Skin of body (tissue), 2 donors: ENCODE data around the gene FZD1. TPM values are rescaled to one million over a fixed set of nuclear protein-coding genes. Genes with fewer than 3 reads are reported as not detected.

Experiments
- DNase-seq: peaks from one replicate; lab custom pipeline; 2025; lab: John Stamatoyannopoulos, UW
- total RNA-seq: library from RNA; depleted of rRNA; stranded (reverse); fragments of >200 nt; gene quantifications from one replicate; pipeline ENCODE4 v1.2.3, GENCODE V29; 2014

The FZD1 gene
- total RNA-seq = 15.9 TPM

- peak; percentile 98 for DNase-seq
Observed at GRCh38 chr7:91264046-91264923, at the start of gene FZD1. TSS of gene FZD1 (plus strand) at chr7:91264433. CDS start at chr7:91264881, 448 bp downstream.

GRCh38 chr7:91226411-91226810 lies 37.8 kb upstream of the FZD1 start:
- no peak for DNase-seq

- DNase-seq = no peak
Observed at GRCh38 chr7:91228327-91228726, 35.9 kb upstream of the FZD1 start.

- peak; percentile 25 for DNase-seq
Observed at GRCh38 chr7:91228927-91229558, 35.2 kb upstream of the FZD1 start.

- DNase-seq = no peak
Observed at GRCh38 chr7:91230100-91230499, 34.1 kb upstream of the FZD1 start.

- DNase-seq = no peak
Observed at GRCh38 chr7:91230503-91230902, 33.7 kb upstream of the FZD1 start.

- DNase-seq = no peak
Observed at GRCh38 chr7:91233212-91233611, 31.0 kb upstream of the FZD1 start.

GRCh38 chr7:91235211-91235832 lies 28.9 kb upstream of the FZD1 start:
- DNase-seq = no peak

GRCh38 chr7:91239171-91239604 lies 25.0 kb upstream of the FZD1 start:
- DNase-seq = peak; percentile 19

GRCh38 chr7:91239772-91240171 lies 24.5 kb upstream of the FZD1 start:
- no peak for DNase-seq

GRCh38 chr7:91240376-91240941 lies 23.8 kb upstream of the FZD1 start:
- peak; percentile 95 for DNase-seq

GRCh38 chr7:91242097-91242844 lies 22.0 kb upstream of the FZD1 start:
- peak; percentile 18 for DNase-seq

- DNase-seq = no peak
Observed at GRCh38 chr7:91243591-91244301, 20.5 kb upstream of the FZD1 start.

GRCh38 chr7:91247500-91247899 lies 16.7 kb upstream of the FZD1 start:
- DNase-seq = no peak

GRCh38 chr7:91248996-91249395 lies 15.2 kb upstream of the FZD1 start:
- DNase-seq = no peak

- DNase-seq = no peak
Observed at GRCh38 chr7:91249506-91250233, 14.6 kb upstream of the FZD1 start.

GRCh38 chr7:91250706-91251105 lies 13.5 kb upstream of the FZD1 start:
- DNase-seq = no peak

GRCh38 chr7:91251877-91252276 lies 12.4 kb upstream of the FZD1 start:
- peak; percentile 36 for DNase-seq

GRCh38 chr7:91263384-91264045 lies 718 bp upstream of the FZD1 start:
- peak; percentile 79 for DNase-seq
